ENCODE results near the gene ELMO2.

Gene ELMO2

GRCh38 chr20:46420878-46421277 is 14.5 kb upstream of the ELMO2 start:
- H3K4me3 ChIP-seq (ENCODE audit: low read depth, low read length): no peak overlapping the region
- TF ChIP-seq, protein P1, sequence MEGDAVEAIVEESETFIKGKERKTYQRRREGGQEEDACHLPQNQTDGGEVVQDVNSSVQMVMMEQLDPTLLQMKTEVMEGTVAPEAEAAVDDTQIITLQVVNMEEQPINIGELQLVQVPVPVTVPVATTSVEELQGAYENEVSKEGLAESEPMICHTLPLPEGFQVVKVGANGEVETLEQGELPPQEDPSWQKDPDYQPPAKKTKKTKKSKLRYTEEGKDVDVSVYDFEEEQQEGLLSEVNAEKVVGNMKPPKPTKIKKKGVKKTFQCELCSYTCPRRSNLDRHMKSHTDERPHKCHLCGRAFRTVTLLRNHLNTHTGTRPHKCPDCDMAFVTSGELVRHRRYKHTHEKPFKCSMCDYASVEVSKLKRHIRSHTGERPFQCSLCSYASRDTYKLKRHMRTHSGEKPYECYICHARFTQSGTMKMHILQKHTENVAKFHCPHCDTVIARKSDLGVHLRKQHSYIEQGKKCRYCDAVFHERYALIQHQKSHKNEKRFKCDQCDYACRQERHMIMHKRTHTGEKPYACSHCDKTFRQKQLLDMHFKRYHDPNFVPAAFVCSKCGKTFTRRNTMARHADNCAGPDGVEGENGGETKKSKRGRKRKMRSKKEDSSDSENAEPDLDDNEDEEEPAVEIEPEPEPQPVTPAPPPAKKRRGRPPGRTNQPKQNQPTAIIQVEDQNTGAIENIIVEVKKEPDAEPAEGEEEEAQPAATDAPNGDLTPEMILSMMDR (IDR thresholded peaks at IDR 0.05; ENCODE audit: control insufficient read depth, extremely low read depth, insufficient read depth): no peak
- DNase-seq (ENCODE audit: low read depth): no peak

GRCh38 chr20:46419882-46420281 is 13.5 kb upstream of the ELMO2 start:
- DNase-seq (ENCODE audit: low read depth): no peak
- no peak overlapping the region for H3K4me3 ChIP-seq (ENCODE audit: low read depth, low read length)
- TF ChIP-seq, protein P1 (IDR thresholded peaks at IDR 0.05; ENCODE audit: control insufficient read depth, extremely low read depth, insufficient read depth): no peak

DNA sequence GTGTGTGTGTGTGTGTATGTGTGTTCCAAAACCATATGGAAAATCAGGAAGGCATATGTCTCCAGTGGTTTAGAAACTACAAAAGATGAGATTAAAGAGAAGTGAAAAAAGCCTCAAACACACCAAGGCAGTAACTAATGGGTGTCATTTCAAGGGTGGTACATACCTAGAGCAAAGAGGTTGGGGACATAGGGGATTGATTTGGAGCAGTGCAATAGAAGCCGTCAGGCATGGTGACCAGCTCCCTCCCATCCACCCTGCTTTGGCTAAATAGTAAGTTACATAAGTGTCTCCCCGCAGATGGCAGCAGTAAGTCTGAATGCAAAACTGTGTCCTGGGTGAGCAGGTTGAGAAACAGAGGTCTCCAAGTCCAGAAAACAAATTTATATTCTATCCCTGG is 10.4 kb upstream of the ELMO2 start:
- TF ChIP-seq, protein P1 (IDR thresholded peaks at IDR 0.05; ENCODE audit: control insufficient read depth, extremely low read depth, insufficient read depth): no peak
- no peak for DNase-seq (ENCODE audit: low read depth)

DNA sequence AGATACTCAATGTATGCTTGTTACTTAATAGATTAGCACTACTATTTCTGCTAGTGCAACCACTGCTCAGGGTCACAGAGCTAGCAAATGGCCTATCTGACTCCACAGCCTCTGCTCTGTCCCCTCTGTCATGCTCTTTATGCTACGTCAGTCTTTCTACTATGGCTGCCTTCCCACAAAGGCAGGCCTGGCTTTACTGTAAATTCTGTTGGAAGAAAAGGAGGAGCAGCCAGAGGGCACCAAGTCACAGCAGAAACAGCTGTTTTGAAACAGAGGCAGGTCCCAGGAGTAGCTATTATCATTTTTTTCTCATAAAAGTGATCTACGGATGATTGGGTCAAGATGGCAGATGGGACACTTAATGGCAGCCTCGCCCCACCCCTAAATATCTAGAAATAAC is 10.0 kb upstream of the ELMO2 start:
- TF ChIP-seq, protein P1 (IDR thresholded peaks at IDR 0.05; ENCODE audit: control insufficient read depth, extremely low read depth, insufficient read depth): no peak
- no peak overlapping the region for H3K4me3 ChIP-seq (ENCODE audit: low read depth, low read length)
- DNase-seq (ENCODE audit: low read depth): no peak

More for the DNA sequence above, 10.4 kb upstream of the ELMO2 start:
- no peak overlapping the region for H3K4me3 ChIP-seq (ENCODE audit: low read depth, low read length)

- TF ChIP-seq, protein P1 (IDR thresholded peaks at IDR 0.05; ENCODE audit: control insufficient read depth, extremely low read depth, insufficient read depth): no peak
- DNase-seq (ENCODE audit: low read depth): no peak
These were observed 9.4 kb upstream of the ELMO2 start for GRCh38 chr20:46415773-46416172.

GRCh38 chr20:46414608-46415007 is 8.2 kb upstream of the ELMO2 start:
- no peak for DNase-seq (ENCODE audit: low read depth)
- TF ChIP-seq, protein P1 (IDR thresholded peaks at IDR 0.05; ENCODE audit: control insufficient read depth, extremely low read depth, insufficient read depth): no peak
- H3K4me3 ChIP-seq (ENCODE audit: low read depth, low read length): no peak overlapping the region

More at GRCh38 chr20:46415773-46416172, 9.4 kb upstream of the ELMO2 start:
- H3K4me3 ChIP-seq (ENCODE audit: low read depth, low read length): no peak overlapping the region

- no peak overlapping the region for H3K4me3 ChIP-seq (ENCODE audit: low read depth, low read length)
- TF ChIP-seq, protein P1 (IDR thresholded peaks at IDR 0.05; ENCODE audit: control insufficient read depth, extremely low read depth, insufficient read depth): no peak
- DNase-seq (ENCODE audit: low read depth): no peak
These were observed 5.2 kb upstream of the ELMO2 start for GRCh38 chr20:46411637-46412036.
